Loucy (cell line): Measurements from ENCODE around the gene CSTPP1.

ENCODE experiments used
- H2AFZ ChIP-seq: fragments of 200-600 bp; sonication (generic); 2 replicates; pipeline ENCODE4 v1.6.0; 2016; ENCODE audit warnings: antibody characterized with exemption, mild to moderate bottlenecking, low read length, moderate library complexity
- H3F3A ChIP-seq: fragments of 200-600 bp; 2 replicates; pipeline ENCODE4 v1.6.0; 2016; ENCODE audit warnings: antibody characterized with exemption, low read depth, mild to moderate bottlenecking
- H3K27me3 ChIP-seq: fragments of 200-600 bp; sonication (generic); 2 replicates; pipeline ENCODE4 v1.6.1; 2014; ENCODE audit warnings: low read length, mild to moderate bottlenecking; ENCODE audit not compliant: insufficient read depth, poor library complexity, severe bottlenecking
- H3K36me3 ChIP-seq: fragments of 200-600 bp; sonication (generic); 2 replicates; pipeline ENCODE4 v1.6.1; 2016; ENCODE audit warnings: low read length; ENCODE audit not compliant: insufficient read depth
- H3K4me1 ChIP-seq: fragments of 200-600 bp; sonication (generic); 2 replicates; pipeline ENCODE4 v1.5.1; 2014; ENCODE audit warnings: low read length, mild to moderate bottlenecking; ENCODE audit not compliant: insufficient read depth, poor library complexity, severe bottlenecking
- H3K4me2 ChIP-seq: fragments of 200-600 bp; sonication (generic); 2 replicates; pipeline ENCODE4 v1.6.0; 2014; ENCODE audit warnings: antibody characterized with exemption, low read length, low read depth, mild to moderate bottlenecking; ENCODE audit not compliant: poor library complexity, severe bottlenecking
- H3K4me3 ChIP-seq: fragments of 200-600 bp; sonication (generic); 2 replicates; pipeline ENCODE4 v1.5.1; 2014; ENCODE audit warnings: low read length, mild to moderate bottlenecking, mixed read lengths; ENCODE audit not compliant: poor library complexity, severe bottlenecking
- H3K79me2 ChIP-seq: fragments of 200-600 bp; sonication (generic); 2 replicates; pipeline ENCODE4 v1.6.1; 2014; ENCODE audit warnings: low read length; ENCODE audit not compliant: insufficient read depth
- H3K9ac ChIP-seq: fragments of 200-600 bp; sonication (generic); 2 replicates; pipeline ENCODE4 v1.6.0; 2014; ENCODE audit warnings: mild to moderate bottlenecking, low read depth, low read length, moderate library complexity; ENCODE audit not compliant: poor library complexity, severe bottlenecking
- H3K9me2 ChIP-seq: fragments of 200-600 bp; sonication (generic); replicated peaks from 2 replicates; pipeline ENCODE4 v1.6.1; 2016; ENCODE audit warnings: low read depth, low read length, mixed read lengths
- H3K9me3 ChIP-seq: fragments of 200-600 bp; sonication (generic); 2 replicates; pipeline ENCODE4 v1.6.1; 2014; ENCODE audit warnings: mild to moderate bottlenecking, antibody characterized with exemption, low read length, low read depth; ENCODE audit not compliant: insufficient read depth
- H4K20me1 ChIP-seq: fragments of 200-600 bp; sonication (generic); 2 replicates; pipeline ENCODE4 v1.6.0; 2014; ENCODE audit warnings: antibody characterized with exemption, low read length, mild to moderate bottlenecking; ENCODE audit not compliant: insufficient read depth, poor library complexity, severe bottlenecking
- EZH2phosphoT487 ChIP-seq: fragments of 200-600 bp; IDR thresholded peaks from 2 replicates; pipeline ENCODE4 v1.6.1; 2018; ENCODE audit warnings: antibody characterized with exemption, mild to moderate bottlenecking, moderate library complexity, borderline replicate concordance
- TF ChIP-seq, protein P1 (sequence below): fragments of 200-600 bp; sonication (generic); conservative IDR thresholded peaks from 2 replicates; pipeline ENCODE4 v1.5.1; 2014; ENCODE audit warnings: mild to moderate bottlenecking, antibody characterized with exemption, low read length

Gene CSTPP1

DNA sequence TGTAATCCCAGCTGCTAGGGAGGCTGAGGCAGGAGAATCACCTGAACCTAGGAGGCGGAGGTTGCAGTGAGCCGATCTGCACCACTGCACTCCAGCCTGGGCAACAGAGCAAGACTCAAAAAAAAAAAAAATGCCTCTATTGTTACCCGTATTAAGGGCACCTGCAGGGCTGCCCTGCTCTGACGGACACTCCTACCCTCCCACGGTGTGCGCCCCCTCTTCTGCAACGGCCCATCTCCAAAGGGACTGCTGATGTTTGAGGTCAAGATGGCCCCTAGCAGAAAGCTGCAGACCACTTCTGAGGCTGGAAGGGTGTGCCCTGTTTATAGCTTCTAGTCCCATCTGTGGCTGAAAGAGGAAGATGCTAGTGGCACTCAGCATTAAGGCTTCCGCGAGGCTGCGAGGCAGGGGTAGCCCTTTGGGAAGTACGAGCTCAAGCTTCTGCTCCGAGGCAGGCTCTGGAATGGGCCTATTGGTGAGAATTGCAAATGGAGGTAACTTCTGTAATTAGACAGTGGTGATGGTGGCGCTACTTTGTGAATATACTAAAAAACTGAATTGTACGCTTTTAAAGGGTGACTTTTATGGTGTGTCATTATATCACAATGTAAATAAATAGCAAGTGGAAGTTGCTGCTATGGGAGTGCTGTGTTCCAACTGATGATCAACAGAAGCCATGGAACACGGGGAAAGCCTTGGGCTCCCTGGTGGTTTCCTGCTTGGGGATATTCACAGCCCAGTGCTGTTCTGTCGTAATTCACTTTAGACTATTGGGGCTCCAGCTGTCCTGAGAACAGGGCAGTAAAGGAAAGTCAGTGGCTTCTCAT, 215.8 kb downstream of the CSTPP1 start:
- TF ChIP-seq, protein P1, sequence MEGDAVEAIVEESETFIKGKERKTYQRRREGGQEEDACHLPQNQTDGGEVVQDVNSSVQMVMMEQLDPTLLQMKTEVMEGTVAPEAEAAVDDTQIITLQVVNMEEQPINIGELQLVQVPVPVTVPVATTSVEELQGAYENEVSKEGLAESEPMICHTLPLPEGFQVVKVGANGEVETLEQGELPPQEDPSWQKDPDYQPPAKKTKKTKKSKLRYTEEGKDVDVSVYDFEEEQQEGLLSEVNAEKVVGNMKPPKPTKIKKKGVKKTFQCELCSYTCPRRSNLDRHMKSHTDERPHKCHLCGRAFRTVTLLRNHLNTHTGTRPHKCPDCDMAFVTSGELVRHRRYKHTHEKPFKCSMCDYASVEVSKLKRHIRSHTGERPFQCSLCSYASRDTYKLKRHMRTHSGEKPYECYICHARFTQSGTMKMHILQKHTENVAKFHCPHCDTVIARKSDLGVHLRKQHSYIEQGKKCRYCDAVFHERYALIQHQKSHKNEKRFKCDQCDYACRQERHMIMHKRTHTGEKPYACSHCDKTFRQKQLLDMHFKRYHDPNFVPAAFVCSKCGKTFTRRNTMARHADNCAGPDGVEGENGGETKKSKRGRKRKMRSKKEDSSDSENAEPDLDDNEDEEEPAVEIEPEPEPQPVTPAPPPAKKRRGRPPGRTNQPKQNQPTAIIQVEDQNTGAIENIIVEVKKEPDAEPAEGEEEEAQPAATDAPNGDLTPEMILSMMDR, result no peak
- no peak for TF ChIP-seq EZH2phosphoT487
- Histone ChIP-seq H4K20me1 (no peaks in the 10 kb centered on the region), H3K4me2 (no peak overlapping the region), H3K9me3 (no peaks in the 10 kb centered on the region), H3F3A (no peaks in the 10 kb centered on the region), H3K36me3 (no peaks in the 10 kb centered on the region; the same call in 1 of the 2 replicates), H3K27me3 (no peaks in the 10 kb centered on the region), H3K4me3 (no peak overlapping the region), H3K79me2 (no peaks in the 10 kb centered on the region), H2AFZ (no peak overlapping the region), H3K4me1 (peaks cover 38% of the 10 kb centered on the region), H3K9me2 (no peaks in the 10 kb centered on the region), H3K9ac (no peak overlapping the region)

DNA sequence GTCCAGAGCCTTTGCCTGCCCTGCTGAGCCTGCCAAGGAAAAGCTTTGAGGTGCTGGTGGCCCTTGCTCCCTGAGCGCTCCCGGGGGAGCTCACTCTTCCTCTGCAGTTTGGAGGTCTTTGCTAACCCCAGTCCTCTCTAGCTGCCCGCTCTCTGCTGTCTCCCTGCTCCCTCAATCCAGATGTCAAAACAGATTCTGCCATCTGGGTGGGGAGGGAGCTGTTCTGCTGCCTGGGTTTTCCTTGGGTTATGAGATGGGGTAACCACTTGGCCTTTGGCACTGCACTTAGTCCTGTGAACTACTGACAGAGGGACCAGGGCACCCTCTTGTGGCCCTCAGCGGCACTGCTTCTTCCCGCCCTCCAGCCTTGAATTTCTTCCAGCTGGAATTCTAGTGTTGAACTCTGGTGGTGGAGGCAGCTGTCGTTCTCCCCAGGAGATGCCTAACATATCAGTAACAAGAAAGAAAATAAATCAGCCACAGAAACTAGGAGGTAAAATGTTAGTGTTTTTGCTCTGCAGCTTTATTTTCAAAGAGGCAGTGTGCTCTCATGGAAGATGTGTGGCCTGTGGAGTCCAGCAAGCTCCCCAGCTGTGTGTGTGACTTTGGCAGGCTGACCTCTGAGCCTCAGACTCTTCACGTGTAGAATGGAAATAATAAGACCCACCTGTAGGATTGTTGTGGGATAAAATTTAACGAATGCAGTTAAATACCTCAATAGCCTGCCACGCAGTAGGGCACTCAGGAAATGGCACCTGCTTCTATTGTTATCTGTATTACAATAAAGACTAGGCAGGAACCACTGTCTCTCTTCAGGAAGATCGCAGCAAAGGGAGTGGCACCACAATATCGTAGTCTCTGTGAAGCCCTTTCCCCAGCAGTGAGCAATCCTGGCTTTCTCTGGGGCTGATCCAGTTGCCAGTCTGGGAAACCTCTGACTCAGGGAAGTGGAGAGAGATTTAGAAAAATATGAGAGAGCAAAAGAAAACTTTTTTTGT, 216.7 kb downstream of the CSTPP1 start:
- TF ChIP-seq EZH2phosphoT487, result no peak
- TF ChIP-seq, protein P1, result peak; percentile 99
- Histone ChIP-seq H3K9ac (peak overlapping the region; percentile 37), H3K36me3 (no peaks in the 10 kb centered on the region; the same call in 1 of the 2 replicates), H3K27me3 (no peaks in the 10 kb centered on the region), H3K4me1 (peaks cover 38% of the 10 kb centered on the region), H3K9me2 (no peaks in the 10 kb centered on the region), H4K20me1 (no peaks in the 10 kb centered on the region), H3K79me2 (no peaks in the 10 kb centered on the region), H3K4me3 (no peak overlapping the region), H3K9me3 (no peaks in the 10 kb centered on the region), H3F3A (no peaks in the 10 kb centered on the region), H2AFZ (no peak overlapping the region), H3K4me2 (peak overlapping the region; percentile 2)

DNA sequence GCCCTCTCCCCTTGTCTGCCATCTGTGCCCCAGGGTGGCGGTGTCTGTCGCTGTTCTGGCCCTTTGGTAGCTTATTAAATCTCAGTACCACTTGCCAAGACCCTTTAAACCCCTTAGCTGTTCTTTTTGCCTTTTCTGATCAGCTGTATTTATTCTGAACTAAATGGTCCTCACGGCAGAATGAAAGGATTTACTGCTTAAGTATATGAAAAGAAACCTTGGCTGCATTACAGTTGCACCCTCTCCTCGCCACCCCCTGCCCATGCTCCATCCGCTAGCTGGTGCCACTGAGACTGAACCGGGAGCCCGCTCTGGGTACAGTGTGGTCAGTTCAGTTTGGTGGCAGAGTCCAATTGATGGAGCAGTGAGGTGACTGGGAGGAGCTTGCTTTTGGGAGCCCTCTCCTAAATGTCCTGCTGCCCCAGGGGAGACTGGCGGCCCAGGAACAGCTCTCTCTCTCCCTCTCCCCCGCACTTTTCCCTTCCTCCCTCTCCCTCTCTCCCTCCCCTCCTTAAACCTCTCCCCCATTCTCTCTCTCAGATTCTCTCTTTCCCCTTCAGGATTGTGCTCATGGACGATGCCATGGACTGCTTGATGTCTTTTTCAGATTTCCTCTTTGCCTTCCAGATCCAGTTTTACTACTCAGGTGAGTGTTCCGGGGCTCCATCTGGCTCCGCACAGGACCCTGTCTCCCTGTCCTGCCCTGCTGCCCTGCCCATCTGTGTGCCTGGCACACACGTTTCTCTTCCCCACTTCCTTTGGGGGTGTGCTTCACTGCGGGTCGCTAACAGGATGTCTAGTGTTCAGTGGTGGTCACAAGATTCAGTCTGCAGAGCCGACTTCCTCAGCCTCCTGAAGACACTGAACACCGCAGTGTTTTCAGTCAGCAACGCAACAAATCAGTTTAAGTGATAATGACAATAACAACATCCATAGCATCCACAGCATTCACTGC, 218.3 kb downstream of the CSTPP1 start:
- H3K36me3 ChIP-seq, result no peaks in the 10 kb centered on the region; the same call in 1 of the 2 replicates
- no peaks in the 10 kb centered on the region for H3K9me3 ChIP-seq
- H4K20me1 ChIP-seq, result no peaks in the 10 kb centered on the region
- peak overlapping the region; percentile 56 for H3K4me3 ChIP-seq
- peak overlapping the region; percentile 80 for H3K4me2 ChIP-seq
- H3K9me2 ChIP-seq, result no peaks in the 10 kb centered on the region
- no peak for TF ChIP-seq EZH2phosphoT487
- TF ChIP-seq, protein P1, result no peak
- peak overlapping the region; percentile 37 for H3K9ac ChIP-seq
- H3F3A ChIP-seq, result no peaks in the 10 kb centered on the region
- no peaks in the 10 kb centered on the region for H3K79me2 ChIP-seq
- no peaks in the 10 kb centered on the region for H3K27me3 ChIP-seq
- H3K4me1 ChIP-seq, result peaks cover 38% of the 10 kb centered on the region
- H2AFZ ChIP-seq, result peak overlapping the region; percentile 10; the same call in 1 of the 2 replicates
